Erythroblast (primary cell): ENCODE results near the gene MAGI1.

ENCODE experiments used
- DNase-seq, 2 experiments: peaks; one replicate each; lab custom pipeline; 2025; lab: John Stamatoyannopoulos, UW
- GATA1 ChIP-seq: IDR thresholded peaks from 2 replicates; pipeline ENCODE4 v1.6.1; 2011; ENCODE audit warnings: low read depth, mild to moderate bottlenecking, control low read depth, low read length, moderate library complexity
- POLR2A ChIP-seq: IDR thresholded peaks from 2 replicates; pipeline ENCODE4 v1.6.1; 2011; ENCODE audit warnings: mild to moderate bottlenecking, low read length

Gene MAGI1

DNA sequence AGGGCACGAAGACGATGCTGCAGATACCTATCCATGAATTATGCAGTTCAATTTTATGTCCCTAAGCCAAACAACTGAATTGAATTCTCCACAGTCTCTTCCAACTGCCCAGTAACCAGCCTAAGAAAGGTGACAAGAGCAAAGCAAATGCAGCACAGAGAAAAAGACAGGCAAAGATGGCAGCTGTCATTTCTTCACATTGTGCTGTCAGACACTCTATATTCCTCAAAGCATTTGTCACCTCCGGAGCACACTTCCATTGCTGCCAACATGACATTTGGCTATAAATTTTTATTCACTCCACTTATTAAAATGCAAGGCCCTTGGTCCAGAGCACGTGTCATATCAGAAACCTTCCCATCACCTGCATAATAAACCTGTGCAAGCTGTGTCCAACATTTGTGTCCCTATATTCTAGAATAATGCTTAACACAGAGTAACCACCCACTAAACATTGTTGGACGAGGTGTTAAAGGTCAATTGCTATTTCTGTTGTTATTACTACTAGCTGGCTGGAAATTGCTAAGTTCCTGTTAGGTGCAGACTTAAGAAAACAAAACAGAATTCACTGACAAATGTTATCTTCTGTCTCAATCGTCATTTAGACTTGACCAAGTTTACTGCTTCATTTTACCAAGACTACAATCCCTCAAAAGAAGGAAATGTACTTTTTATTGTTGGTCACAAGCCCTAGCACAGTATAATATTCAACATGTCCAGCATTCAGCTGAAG, 89.7 kb downstream of the MAGI1 start:
- TF ChIP-seq POLR2A, result no peak
- TF ChIP-seq GATA1, result no peak
- no peak for DNase-seq

DNA sequence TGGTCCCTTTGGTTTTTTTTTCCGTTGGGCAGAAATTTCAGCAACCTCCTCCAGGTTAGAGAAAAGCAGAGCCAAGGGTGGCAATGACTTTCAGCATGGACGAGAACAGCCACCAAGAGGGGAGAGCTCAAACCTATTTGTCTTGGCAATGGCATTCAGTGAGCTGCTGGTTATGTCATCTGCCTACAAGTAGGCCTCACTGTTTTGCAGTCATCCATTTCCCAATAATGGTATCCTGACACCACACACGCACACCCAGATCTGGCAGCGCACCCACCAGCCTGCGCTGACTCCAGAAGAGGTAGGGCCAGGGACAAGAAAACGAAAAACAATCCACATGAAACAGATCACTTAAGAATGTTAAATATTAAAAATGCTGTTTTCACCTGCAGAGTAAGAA, 92.3 kb downstream of the MAGI1 start:
- TF ChIP-seq POLR2A, result no peak
- no peak for TF ChIP-seq GATA1
- no peak for DNase-seq

DNA sequence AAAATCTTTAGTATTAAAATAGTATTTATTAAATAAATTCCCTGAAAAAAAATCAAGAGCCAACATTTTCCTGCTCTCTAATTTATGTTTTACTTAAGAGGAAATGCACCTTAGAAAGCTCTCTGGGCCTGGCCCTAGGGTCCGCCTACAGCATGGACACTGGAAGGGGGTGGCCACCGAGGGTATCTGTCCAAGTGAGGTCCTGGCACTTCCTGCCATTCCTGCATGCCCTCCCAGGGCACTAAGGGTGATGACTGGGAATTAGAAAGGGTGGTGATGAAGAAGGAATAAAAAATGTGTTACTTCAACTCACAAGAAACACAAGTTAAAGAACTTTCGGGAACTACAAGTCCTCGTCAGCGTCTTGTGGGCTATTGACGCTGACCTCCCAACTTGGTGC, 92.8 kb downstream of the MAGI1 start:
- TF ChIP-seq POLR2A (no peak), GATA1 (no peak)
- DNase-seq, result no peak

DNA sequence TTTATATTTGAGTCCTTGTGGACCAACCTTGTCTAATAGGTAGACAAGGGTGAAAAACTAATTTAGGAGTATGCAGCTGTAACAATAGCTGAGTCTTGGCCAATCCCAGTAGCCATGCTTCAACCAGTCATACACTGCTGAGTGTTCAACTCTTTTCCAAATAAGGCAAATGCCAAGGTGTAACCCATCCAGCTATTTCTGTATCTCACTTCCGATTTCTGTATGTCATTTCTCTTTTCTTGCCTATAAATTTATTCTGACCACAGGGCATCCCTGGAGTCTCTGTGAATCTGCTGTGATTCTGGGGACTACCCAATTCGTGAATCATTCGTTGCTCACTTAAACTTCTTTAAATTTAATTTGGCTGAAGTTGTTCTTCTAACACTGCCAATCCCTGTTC, 93.2 kb downstream of the MAGI1 start:
- no peak for TF ChIP-seq POLR2A
- TF ChIP-seq GATA1, result no peak
- no peak for DNase-seq

DNA sequence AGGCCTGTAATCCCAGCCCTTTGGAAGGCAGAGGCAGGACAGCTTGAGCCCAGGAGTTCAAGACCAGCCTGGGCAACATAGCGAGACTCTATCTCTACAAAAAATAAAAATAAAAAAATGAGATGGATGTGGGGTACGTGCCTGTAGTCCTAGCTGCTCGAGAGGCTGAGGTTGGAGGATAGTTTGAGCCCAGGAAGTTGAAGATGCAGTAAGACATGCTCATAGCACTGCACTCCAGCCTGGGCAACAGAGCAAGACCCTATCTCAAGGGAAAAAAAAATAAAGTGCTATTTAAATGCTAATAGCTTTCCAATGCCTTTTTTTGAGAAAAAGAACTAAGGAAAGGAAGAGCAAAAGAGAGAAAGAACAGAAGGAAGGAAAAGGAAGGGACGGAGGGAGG, 94.5 kb downstream of the MAGI1 start:
- DNase-seq, result no peak
- TF ChIP-seq POLR2A (no peak), GATA1 (no peak)

DNA sequence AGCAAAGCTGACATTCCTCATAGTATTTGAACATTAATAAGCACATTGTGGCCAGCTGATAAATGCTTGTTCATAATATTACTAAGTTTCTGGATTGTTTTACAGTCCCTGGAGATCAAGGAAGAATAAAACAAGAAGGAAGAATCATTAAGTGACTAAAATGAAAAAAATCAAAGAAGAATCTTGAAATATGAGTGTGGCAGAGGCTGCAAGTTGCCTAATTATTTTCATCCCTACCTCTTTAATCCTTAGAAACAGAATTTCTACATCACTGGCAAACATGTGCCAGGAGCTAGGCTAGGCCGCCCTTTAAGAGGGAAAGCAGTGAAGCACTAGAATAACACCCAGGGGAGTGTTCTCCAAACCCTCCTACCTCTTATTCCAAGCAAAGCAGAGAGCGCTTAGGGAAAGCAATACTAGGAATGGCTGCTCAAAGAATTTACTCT, 98.9 kb downstream of the MAGI1 start:
- DNase-seq, result no peak
- TF ChIP-seq POLR2A (no peak), GATA1 (no peak)

DNA sequence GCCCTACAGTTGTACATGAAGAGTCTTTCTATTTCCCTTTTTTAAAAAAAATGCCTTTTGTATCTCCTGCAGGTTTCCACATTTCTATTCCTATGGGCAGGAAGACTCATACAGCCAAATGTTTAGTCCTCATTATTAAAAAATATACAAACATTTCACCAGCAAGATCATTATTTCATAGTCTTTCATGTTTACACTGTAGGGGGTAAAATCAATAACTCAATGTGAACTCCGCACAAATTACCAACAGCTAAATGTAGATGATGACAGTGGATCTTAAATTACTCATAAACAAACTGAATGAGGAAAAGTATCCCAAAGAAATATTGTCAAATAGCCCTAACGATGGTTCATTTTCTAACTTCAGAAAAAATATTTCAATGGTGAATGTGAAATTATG, 99.5 kb downstream of the MAGI1 start:
- DNase-seq, result no peak
- TF ChIP-seq POLR2A (no peak), GATA1 (no peak)

DNA sequence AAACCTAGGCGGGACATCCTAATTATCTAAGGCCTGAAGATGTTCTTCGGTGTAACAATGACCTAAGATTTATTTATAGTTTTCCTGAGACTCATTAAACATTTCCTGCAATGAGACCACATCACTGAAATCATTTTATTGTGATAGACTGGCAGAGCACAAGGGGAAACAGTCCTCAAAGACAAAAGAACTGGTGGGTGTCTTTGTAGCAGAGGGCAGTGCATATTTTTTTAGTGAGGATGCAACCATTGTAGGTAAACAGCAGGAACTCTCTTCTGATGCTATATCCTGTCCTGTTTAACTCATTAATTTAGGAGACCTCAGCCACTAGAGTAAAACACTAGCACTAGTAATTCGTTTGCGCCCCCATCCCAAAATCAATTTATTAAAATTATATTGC, 100.0 kb downstream of the MAGI1 start:
- TF ChIP-seq POLR2A, result no peak
- no peak for TF ChIP-seq GATA1
- no peak for DNase-seq

DNA sequence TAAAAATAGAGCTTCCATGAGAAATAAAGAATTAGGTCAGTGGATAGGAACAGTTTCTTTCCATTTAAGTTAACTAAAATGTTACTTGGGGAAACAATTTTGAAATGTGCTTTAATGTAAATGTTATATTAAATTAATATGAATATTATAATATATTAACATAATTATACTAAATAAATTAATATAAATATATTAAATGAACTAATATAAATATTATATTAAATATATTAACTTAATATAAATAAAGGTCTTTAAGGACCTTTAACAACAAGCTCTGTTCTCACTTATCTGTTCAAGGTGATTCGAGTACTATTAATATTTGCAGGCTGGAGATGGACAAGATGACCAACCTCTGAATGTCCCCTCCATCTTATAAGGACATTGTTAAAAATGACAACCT, 100.6 kb downstream of the MAGI1 start:
- TF ChIP-seq GATA1 (no peak), POLR2A (no peak)
- DNase-seq, result no peak

DNA sequence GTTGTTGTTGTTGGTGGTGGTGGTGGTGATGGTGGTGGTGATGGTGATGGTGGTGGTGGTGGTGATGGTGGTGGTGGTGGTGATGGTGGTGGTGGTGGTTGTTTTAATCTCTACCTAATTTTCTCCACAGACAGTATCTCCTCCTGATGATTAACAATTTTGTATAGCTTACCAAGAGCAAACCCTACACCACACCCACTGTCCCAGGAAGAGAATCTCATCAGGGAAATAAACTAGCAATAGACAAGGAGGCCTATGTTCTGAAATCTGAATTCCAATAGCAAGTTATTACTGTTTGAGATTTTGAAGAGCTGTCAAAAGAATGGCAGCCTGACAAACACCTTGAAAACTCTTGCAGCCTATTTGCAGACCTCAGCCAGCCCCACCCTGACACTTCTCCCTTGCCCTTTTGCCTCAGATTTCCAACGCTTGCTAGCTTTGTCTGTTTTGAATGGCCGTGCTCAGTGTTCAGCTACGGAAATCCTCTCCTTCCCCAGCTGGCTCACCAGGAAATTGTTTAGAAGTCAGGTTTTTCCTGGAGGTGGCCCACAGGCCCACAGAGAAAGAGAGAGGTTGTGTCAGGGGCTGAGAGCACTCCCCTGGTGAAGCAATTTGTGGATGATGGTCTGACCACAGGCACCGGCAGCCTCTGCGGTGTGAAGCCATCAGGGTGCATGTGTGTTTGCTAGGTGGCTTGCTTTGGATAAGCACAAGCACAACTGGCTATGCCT, 101.6 kb downstream of the MAGI1 start:
- TF ChIP-seq GATA1 (no peak), POLR2A (no peak)
- DNase-seq, result no peak

DNA sequence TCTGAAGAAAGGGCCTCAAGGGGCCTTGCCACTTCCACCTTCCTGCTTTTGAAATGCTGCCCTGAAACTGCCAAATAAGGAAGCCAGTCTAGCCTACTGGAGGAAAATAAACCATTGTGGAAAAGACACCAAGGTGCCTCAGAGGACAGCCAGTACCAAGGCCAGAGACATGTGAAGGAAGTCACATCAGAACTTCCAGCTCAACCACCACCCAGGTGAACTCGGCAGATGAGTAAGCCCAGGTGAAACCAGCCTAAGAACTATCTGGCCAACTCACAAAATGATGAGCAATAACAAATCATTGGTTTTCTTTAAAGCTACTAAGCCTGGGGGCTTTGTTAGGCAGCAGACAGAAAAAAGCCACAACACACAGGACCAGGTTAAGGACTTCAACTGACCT, 103.0 kb downstream of the MAGI1 start:
- no peak for TF ChIP-seq GATA1
- no peak for TF ChIP-seq POLR2A
- DNase-seq, result no peak

DNA sequence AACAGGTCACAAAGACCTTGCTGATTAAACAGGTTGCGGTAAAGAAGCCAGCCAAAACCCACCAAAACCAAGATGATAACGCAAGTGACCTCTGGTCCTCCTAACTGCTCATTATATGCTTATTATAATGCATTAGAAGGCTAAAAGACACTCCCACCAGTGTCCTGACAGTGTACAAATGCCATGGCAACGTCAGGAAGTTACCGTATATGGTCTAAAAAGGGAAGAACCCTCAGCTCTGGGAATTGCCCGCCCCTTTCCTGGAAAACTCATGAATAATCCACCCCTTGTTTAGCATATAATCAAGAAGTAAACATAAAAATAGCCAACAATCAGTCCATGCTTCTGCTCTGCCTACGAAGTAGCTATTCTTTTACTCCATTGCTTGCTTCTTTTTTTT, 108.1 kb downstream of the MAGI1 start:
- DNase-seq, result no peak
- TF ChIP-seq GATA1, result no peak
- TF ChIP-seq POLR2A, result no peak

DNA sequence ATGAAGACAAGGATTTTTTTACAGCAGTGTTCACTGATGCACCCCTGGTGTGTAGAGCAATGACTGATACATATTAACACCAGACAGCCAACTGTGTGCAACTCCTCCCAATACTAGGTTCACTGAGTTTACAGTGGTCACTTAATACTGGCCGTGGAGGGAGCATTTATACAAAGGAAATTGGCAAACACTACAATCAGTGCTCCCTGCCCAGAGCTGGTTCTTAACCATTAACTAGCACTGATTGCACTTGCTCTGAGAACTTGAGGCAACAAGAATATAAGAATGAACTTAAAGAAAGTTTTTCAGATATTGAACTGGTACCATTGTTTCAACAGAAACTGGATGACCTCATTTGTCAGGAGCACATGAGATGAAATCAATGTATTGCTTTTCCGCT, 110.6 kb downstream of the MAGI1 start:
- no peak for DNase-seq
- no peak for TF ChIP-seq GATA1

DNA sequence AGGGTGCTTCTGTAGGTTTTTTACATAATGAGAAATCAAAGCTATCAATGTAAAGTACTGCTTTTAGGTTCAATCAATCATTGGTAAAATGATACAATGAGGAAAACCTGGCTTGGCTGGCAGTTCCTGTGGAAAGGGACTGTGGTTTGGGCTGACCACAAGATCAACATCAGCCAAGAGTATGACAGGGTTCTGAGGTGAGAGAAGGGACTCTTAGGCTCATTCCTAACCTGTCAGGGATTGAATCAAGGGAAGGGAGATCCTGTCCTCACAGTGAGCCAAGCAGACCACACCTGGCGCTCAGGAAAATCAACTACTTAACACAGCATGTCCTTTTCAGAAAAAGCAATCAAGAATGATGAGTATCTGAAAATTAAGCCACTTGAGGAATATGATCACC, 111.1 kb downstream of the MAGI1 start:
- TF ChIP-seq POLR2A (no peak), GATA1 (no peak)
- DNase-seq, result no peak

DNA sequence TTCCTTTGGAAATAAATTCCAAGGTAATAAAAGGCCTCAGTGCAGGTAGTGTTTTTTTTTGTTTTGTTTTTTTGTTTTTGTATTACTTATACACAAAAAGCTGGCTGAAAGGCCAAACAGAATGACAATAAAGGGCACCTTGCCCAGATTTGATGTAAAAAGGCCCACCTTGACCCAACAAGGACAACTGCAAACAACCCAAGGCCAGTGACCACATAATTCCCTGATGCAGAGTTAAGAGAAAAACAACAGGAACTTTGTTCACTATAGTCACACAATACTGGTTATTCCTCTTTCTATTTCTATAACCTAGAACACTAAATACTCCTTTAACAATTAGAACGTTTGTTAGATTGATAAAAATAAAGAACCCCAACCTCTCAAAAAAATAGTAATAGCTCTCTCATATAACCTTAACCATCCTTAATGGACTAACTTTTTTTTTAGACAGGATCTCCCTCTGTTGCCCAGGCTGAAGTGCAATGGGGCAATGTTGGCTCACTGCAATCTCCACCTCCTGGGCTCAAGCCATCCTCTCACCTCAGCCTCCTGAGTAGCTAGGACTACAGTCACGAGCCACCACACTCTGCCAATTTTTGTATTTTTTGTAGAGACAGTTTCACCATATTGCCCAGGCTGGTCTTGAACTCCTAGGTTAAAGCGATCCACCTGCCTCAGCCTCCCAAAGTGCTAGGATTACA, 113.3 kb downstream of the MAGI1 start:
- DNase-seq, result no peak
- no peak for TF ChIP-seq POLR2A
- no peak for TF ChIP-seq GATA1
